Measurements from ENCODE around the gene NR0B2. TPM values are rescaled to one million over a fixed set of nuclear protein-coding genes. Genes with fewer than 3 reads are reported as not detected.

The NR0B2 gene
- total RNA-seq, 1 experiment from 2014 or later, result not detected

DNA sequence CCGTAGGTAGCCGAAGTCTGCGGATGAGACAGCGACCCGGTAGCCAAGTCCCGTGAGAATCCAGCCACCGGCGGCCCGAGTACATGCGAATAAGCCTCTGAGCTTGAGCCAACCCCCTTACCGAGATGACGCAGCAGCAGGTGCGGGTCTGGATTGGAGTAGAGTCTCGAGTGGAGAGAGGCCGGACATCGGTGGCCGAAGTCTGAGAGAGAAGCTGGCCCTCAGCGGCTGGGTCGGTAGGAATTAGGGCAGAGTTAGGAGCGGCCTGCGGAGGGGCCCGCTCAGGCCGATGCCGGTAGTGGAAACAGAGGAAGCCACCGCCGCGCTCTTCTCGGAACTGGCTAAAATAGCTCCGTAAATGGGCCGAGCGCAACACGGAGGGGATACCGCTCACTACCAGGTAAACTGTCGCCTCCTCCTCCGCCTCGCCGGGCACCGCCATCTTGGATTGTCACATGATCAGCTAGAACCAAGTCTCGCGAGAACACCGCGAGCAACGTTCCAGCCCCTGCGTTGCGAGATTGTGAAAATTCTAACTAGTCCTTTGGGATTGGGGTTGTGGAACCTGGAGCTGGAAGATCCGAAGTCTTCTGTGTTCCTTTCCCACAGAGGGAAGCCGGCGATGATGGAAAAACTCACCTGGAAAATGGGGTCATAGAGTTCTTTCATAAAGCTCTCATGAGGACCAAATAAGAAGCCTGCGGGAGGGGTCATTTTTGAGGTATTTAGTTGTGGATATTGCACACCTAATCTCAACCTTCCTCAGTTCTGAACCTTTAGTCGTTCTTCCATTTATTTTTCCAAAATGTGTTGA is 13.6 kb downstream of the NR0B2 start, which contains the start of gene GPATCH3:
GPATCH3 (minus strand) TSS at position 467 of the 814 bp plus-strand sequence; CDS start at position 442, 25 bp downstream.
- POLR2A ChIA-PET, result interaction anchor here (1.0 to 2.0 kb wide), 7 partner anchors 9 to 60 kb away, joined by 3 to 17 read pairs (median 6); partner anchors contain the start of genes GPN2 and KDF1
- Histone ChIP-seq H3K27me3 (ENCODE audit: insufficient read depth, low read length) (no peaks in the 10 kb centered on the region), H3K9ac (ENCODE audit: low read length) (peak within 1 kb of the TSS; percentile 93), H3K4me3 (replicated peaks in 1 of 2; ENCODE audit: low read depth in 1 of 2, low read length in 2 of 2) (peak within 1 kb of the TSS; percentile 92 to 99), H3K36me3 (ENCODE audit: control insufficient read depth in 1 of 2, insufficient read depth in 2 of 2, low read length in 2 of 2) (peaks cover 9 to 11% of the 10 kb centered on the region in 2 experiments; a peak in 3 of 4 replicates), H4K20me1 (ENCODE audit: insufficient read depth) (no peaks in the 10 kb centered on the region), H3K4me1 (ENCODE audit: control insufficient read depth in 1 of 2, insufficient read depth in 2 of 2, low read length in 2 of 2) (peaks cover 0 to 17% of the 10 kb centered on the region in 2 experiments; a peak in 2 of 4 replicates), H3K79me2 (ENCODE audit: insufficient read depth, low read length) (peaks cover 32% of the 10 kb centered on the region), H3K9me3 (ENCODE audit: control insufficient read depth in 1 of 2, insufficient read depth in 1 of 2, low read depth in 1 of 2, low read length in 2 of 2) (no peaks in the 10 kb centered on the region), H3K4me2 (ENCODE audit: low read length) (peak within 1 kb of the TSS; percentile 79), H3K27ac (ENCODE audit: low read depth, low read length) (peak within 1 kb of the TSS; percentile 61), H2AFZ (ENCODE audit: low read depth, low read length, poor library complexity, severe bottlenecking) (peak within 1 kb of the TSS; percentile 91), H3K9me2 (ENCODE audit: insufficient read depth) (no peaks in the 10 kb centered on the region)
- RAD21 ChIA-PET (ENCODE audit: low non-redundant PET in 1 of 2, low total read pairs in 2 of 2, uncharacterized antibody in 2 of 2, unreplicated experiment in 2 of 2), result interaction anchor here in 1 of 2 experiments (0.7 kb wide), 1 partner anchor 91 kb away, joined by 3 read pairs; no protein-coding TSS in a partner anchor
- DNase-seq (ENCODE audit: low read depth, low spot score) (peak; percentile 85), ATAC-seq (peak; percentile 90)
- intact Hi-C loops (cut with micrococcal nuclease), result no loop called here
- BruUV-seq (replicated peaks), result TSS peak; percentile 77
- CTCF ChIA-PET, result interaction anchor here (0.9 kb wide), 1 partner anchor 10 kb away, joined by 3 read pairs; the partner anchor contains the start of gene GPN2
- TF ChIP-seq MAX (IDR thresholded peaks at IDR 0.05) (peak; percentile 58), CEBPB (IDR thresholded peaks at IDR 0.05; ENCODE audit: low read depth) (peak; percentile 72; the same call in 1 of the 2 replicates), SRF (IDR thresholded peaks at IDR 0.05; ENCODE audit: low read depth) (no peak), RAD21 (IDR thresholded peaks at IDR 0.05; ENCODE audit: low read depth) (no peak), FOSL1 (IDR thresholded peaks at IDR 0.05; ENCODE audit: low read depth) (no peak), ZNF274 (IDR thresholded peaks at IDR 0.05; ENCODE audit: low read depth, low read length) (no peak), REST (IDR thresholded peaks at IDR 0.05; ENCODE audit: low read depth) (no peak), SP1 (IDR thresholded peaks at IDR 0.05; ENCODE audit: low read depth) (peak; percentile 31), EGR1 (IDR thresholded peaks at IDR 0.05; ENCODE audit: low read depth) (peak; percentile 62), EZH2phosphoT487 (IDR thresholded peaks at IDR 0.05; ENCODE audit: borderline replicate concordance) (no peak), POLR2AphosphoS5 (IDR thresholded peaks at IDR 0.05; ENCODE audit: low read depth, low read length) (peak; percentile 92), ELF1 (IDR thresholded peaks at IDR 0.05; ENCODE audit: borderline replicate concordance, low read depth) (no peak), POLR2A (IDR thresholded peaks at IDR 0.05; ENCODE audit: borderline replicate concordance, extremely low read depth, insufficient read depth, insufficient read length) (peak; percentile 96), EZH2 (IDR thresholded peaks at IDR 0.05) (no peak), SIN3A (IDR thresholded peaks at IDR 0.05; ENCODE audit: low read depth) (peak; percentile 95), JUND (IDR thresholded peaks at IDR 0.05) (no peak)
- TF ChIP-seq, protein P1, sequence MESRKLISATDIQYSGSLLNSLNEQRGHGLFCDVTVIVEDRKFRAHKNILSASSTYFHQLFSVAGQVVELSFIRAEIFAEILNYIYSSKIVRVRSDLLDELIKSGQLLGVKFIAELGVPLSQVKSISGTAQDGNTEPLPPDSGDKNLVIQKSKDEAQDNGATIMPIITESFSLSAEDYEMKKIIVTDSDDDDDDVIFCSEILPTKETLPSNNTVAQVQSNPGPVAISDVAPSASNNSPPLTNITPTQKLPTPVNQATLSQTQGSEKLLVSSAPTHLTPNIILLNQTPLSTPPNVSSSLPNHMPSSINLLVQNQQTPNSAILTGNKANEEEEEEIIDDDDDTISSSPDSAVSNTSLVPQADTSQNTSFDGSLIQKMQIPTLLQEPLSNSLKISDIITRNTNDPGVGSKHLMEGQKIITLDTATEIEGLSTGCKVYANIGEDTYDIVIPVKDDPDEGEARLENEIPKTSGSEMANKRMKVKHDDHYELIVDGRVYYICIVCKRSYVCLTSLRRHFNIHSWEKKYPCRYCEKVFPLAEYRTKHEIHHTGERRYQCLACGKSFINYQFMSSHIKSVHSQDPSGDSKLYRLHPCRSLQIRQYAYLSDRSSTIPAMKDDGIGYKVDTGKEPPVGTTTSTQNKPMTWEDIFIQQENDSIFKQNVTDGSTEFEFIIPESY (IDR thresholded peaks at IDR 0.05; ENCODE audit: extremely low read depth, insufficient replicate concordance, low read length), result peak; percentile 99
- TF ChIP-seq, protein P2, sequence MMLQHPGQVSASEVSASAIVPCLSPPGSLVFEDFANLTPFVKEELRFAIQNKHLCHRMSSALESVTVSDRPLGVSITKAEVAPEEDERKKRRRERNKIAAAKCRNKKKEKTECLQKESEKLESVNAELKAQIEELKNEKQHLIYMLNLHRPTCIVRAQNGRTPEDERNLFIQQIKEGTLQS (IDR thresholded peaks at IDR 0.05), result no peak
- TF ChIP-seq, protein P3, sequence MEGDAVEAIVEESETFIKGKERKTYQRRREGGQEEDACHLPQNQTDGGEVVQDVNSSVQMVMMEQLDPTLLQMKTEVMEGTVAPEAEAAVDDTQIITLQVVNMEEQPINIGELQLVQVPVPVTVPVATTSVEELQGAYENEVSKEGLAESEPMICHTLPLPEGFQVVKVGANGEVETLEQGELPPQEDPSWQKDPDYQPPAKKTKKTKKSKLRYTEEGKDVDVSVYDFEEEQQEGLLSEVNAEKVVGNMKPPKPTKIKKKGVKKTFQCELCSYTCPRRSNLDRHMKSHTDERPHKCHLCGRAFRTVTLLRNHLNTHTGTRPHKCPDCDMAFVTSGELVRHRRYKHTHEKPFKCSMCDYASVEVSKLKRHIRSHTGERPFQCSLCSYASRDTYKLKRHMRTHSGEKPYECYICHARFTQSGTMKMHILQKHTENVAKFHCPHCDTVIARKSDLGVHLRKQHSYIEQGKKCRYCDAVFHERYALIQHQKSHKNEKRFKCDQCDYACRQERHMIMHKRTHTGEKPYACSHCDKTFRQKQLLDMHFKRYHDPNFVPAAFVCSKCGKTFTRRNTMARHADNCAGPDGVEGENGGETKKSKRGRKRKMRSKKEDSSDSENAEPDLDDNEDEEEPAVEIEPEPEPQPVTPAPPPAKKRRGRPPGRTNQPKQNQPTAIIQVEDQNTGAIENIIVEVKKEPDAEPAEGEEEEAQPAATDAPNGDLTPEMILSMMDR (IDR thresholded peaks at IDR 0.05 in 2 of 3, conservative IDR thresholded peaks at IDR 0.05 in 1 of 3; ENCODE audit: borderline replicate concordance in 1 of 3, insufficient read depth in 1 of 3, low read depth in 2 of 3, low read length in 2 of 3), result no peak
